GM23338 (cell line): ENCODE measurements around the gene CTRB1.

ENCODE experiments used
- CREB1 ChIP-seq: fragments of 250-450 bp; sonication (Bioruptor Pico); IDR thresholded peaks from 2 replicates; pipeline ENCODE4 v1.5.0; 2020; ENCODE audit warnings: low read depth, mild to moderate bottlenecking, moderate library complexity
- EZH2 ChIP-seq: fragments of 200-600 bp; sonication (generic); IDR thresholded peaks from one replicate; pipeline ENCODE4 v1.8.0; 2017; ENCODE audit warnings: antibody characterized with exemption, mild to moderate bottlenecking, low read depth; ENCODE audit not compliant: unreplicated experiment
- EZH2phosphoT487 ChIP-seq: fragments of 200-600 bp; sonication (generic); IDR thresholded peaks from one replicate; pipeline ENCODE4 v1.8.1; 2018; ENCODE audit warnings: antibody characterized with exemption; ENCODE audit not compliant: unreplicated experiment
- JUNB ChIP-seq: IDR thresholded peaks from one replicate; pipeline ENCODE4 v1.6.1; 2016; ENCODE audit warnings: antibody characterized with exemption; ENCODE audit not compliant: unreplicated experiment
- NANOG ChIP-seq: IDR thresholded peaks from 2 replicates; pipeline ENCODE4 v1.6.1; 2016; ENCODE audit warnings: antibody characterized with exemption, borderline replicate concordance
- POLR2AphosphoS5 ChIP-seq: IDR thresholded peaks from 2 replicates; pipeline ENCODE4 v1.6.1; 2016; ENCODE audit warnings: antibody characterized with exemption, low read depth
- STAT1 ChIP-seq: IDR thresholded peaks from one replicate; pipeline ENCODE4 v1.6.1; 2016; ENCODE audit warnings: antibody characterized with exemption; ENCODE audit not compliant: unreplicated experiment
- ZNF114 ChIP-seq: fragments of 250-450 bp; sonication (Bioruptor Pico); IDR thresholded peaks from 2 replicates; pipeline ENCODE4 v1.5.0; 2020; ENCODE audit warnings: mild to moderate bottlenecking, moderate library complexity
- ZNF331 ChIP-seq: fragments of 250-450 bp; sonication (Bioruptor Pico); IDR thresholded peaks from 2 replicates; pipeline ENCODE4 v1.5.0; 2020; ENCODE audit warnings: low read depth, mild to moderate bottlenecking, moderate library complexity
- TF ChIP-seq, protein P1 (sequence below), 2 experiments: fragments of 200-600 bp in 1 of 2; sonication (generic) in 1 of 2; conservative IDR thresholded peaks; 2 replicates each; pipeline versions ENCODE4 v1.5.1 to v1.6.1; 2016 to 2017; ENCODE audit warnings: antibody characterized with exemption in 2 of 2, low read depth in 2 of 2, mild to moderate bottlenecking in 2 of 2, moderate library complexity in 1 of 2
- TF ChIP-seq, protein P2 (sequence below): IDR thresholded peaks from one replicate; pipeline ENCODE4 v1.6.1; 2018; ENCODE audit warnings: antibody characterized with exemption; ENCODE audit not compliant: unreplicated experiment
- TF ChIP-seq, protein P3 (sequence below): fragments of 250-450 bp; sonication (Bioruptor Pico); IDR thresholded peaks from 2 replicates; pipeline ENCODE4 v1.5.0; 2020; ENCODE audit warnings: mild to moderate bottlenecking, moderate library complexity
- TF ChIP-seq, protein P4 (sequence below): IDR thresholded peaks from 2 replicates; pipeline ENCODE4 v1.6.1; 2016; ENCODE audit warnings: antibody characterized with exemption

DNA sequence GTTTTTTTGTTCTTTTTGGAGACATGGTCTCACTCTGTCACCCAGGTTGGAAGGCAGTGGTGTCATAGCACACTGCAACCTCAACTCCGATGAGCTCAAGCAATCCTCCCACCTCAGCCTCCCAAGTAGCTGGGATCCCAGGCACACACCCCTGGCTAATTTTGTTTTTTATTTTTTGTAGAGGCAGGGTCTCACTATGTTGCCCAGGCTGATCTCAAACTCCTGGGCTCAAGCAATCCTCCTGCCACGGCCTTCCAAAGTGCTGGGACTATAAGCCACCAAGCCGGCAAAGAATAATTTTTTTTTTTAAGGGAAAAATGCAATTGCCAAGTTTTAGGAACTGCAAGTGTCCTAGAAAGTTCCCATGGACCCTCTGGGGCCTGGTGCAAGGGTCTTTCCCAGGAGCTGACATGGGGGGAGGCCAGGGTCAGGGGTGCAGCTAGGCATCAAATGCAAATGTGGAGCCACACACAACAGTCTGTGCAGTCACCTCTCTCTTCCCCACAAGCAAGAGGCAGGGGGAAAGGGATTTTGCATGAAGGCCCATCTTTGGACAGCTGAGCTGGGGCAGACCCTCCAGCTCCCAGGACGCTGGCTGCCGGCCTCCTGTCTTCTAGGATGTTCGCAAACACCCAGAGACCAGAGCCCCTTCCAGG lies 52.8 kb downstream of the CTRB1 start:
- TF ChIP-seq, protein P1, sequence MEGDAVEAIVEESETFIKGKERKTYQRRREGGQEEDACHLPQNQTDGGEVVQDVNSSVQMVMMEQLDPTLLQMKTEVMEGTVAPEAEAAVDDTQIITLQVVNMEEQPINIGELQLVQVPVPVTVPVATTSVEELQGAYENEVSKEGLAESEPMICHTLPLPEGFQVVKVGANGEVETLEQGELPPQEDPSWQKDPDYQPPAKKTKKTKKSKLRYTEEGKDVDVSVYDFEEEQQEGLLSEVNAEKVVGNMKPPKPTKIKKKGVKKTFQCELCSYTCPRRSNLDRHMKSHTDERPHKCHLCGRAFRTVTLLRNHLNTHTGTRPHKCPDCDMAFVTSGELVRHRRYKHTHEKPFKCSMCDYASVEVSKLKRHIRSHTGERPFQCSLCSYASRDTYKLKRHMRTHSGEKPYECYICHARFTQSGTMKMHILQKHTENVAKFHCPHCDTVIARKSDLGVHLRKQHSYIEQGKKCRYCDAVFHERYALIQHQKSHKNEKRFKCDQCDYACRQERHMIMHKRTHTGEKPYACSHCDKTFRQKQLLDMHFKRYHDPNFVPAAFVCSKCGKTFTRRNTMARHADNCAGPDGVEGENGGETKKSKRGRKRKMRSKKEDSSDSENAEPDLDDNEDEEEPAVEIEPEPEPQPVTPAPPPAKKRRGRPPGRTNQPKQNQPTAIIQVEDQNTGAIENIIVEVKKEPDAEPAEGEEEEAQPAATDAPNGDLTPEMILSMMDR (conservative IDR thresholded peaks at IDR 0.05; ENCODE audit: low read depth in 2 of 2) = no peak
- no peak for TF ChIP-seq POLR2AphosphoS5
- TF ChIP-seq EZH2 = no peak
- no peak for TF ChIP-seq EZH2phosphoT487
- TF ChIP-seq, protein P2, sequence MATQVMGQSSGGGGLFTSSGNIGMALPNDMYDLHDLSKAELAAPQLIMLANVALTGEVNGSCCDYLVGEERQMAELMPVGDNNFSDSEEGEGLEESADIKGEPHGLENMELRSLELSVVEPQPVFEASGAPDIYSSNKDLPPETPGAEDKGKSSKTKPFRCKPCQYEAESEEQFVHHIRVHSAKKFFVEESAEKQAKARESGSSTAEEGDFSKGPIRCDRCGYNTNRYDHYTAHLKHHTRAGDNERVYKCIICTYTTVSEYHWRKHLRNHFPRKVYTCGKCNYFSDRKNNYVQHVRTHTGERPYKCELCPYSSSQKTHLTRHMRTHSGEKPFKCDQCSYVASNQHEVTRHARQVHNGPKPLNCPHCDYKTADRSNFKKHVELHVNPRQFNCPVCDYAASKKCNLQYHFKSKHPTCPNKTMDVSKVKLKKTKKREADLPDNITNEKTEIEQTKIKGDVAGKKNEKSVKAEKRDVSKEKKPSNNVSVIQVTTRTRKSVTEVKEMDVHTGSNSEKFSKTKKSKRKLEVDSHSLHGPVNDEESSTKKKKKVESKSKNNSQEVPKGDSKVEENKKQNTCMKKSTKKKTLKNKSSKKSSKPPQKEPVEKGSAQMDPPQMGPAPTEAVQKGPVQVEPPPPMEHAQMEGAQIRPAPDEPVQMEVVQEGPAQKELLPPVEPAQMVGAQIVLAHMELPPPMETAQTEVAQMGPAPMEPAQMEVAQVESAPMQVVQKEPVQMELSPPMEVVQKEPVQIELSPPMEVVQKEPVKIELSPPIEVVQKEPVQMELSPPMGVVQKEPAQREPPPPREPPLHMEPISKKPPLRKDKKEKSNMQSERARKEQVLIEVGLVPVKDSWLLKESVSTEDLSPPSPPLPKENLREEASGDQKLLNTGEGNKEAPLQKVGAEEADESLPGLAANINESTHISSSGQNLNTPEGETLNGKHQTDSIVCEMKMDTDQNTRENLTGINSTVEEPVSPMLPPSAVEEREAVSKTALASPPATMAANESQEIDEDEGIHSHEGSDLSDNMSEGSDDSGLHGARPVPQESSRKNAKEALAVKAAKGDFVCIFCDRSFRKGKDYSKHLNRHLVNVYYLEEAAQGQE = no peak
- TF ChIP-seq, protein P3, sequence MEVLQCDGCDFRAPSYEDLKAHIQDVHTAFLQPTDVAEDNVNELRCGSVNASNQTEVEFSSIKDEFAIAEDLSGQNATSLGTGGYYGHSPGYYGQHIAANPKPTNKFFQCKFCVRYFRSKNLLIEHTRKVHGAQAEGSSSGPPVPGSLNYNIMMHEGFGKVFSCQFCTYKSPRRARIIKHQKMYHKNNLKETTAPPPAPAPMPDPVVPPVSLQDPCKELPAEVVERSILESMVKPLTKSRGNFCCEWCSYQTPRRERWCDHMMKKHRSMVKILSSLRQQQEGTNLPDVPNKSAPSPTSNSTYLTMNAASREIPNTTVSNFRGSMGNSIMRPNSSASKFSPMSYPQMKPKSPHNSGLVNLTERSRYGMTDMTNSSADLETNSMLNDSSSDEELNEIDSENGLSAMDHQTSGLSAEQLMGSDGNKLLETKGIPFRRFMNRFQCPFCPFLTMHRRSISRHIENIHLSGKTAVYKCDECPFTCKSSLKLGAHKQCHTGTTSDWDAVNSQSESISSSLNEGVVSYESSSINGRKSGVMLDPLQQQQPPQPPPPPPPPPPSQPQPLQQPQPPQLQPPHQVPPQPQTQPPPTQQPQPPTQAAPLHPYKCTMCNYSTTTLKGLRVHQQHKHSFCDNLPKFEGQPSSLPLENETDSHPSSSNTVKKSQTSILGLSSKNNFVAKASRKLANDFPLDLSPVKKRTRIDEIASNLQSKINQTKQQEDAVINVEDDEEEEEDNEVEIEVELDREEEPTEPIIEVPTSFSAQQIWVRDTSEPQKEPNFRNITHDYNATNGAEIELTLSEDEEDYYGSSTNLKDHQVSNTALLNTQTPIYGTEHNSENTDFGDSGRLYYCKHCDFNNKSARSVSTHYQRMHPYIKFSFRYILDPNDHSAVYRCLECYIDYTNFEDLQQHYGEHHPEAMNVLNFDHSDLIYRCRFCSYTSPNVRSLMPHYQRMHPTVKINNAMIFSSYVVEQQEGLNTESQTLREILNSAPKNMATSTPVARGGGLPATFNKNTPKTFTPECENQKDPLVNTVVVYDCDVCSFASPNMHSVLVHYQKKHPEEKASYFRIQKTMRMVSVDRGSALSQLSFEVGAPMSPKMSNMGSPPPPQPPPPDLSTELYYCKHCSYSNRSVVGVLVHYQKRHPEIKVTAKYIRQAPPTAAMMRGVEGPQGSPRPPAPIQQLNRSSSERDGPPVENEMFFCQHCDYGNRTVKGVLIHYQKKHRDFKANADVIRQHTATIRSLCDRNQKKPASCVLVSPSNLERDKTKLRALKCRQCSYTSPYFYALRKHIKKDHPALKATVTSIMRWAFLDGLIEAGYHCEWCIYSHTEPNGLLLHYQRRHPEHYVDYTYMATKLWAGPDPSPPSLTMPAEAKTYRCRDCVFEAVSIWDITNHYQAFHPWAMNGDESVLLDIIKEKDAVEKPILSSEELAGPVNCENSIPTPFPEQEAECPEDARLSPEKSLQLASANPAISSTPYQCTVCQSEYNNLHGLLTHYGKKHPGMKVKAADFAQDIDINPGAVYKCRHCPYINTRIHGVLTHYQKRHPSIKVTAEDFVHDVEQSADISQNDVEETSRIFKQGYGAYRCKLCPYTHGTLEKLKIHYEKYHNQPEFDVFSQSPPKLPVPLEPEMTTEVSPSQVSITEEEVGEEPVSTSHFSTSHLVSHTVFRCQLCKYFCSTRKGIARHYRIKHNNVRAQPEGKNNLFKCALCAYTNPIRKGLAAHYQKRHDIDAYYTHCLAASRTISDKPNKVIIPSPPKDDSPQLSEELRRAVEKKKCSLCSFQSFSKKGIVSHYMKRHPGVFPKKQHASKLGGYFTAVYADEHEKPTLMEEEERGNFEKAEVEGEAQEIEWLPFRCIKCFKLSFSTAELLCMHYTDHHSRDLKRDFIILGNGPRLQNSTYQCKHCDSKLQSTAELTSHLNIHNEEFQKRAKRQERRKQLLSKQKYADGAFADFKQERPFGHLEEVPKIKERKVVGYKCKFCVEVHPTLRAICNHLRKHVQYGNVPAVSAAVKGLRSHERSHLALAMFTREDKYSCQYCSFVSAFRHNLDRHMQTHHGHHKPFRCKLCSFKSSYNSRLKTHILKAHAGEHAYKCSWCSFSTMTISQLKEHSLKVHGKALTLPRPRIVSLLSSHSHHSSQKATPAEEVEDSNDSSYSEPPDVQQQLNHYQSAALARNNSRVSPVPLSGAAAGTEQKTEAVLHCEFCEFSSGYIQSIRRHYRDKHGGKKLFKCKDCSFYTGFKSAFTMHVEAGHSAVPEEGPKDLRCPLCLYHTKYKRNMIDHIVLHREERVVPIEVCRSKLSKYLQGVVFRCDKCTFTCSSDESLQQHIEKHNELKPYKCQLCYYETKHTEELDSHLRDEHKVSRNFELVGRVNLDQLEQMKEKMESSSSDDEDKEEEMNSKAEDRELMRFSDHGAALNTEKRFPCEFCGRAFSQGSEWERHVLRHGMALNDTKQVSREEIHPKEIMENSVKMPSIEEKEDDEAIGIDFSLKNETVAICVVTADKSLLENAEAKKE (CRISPR knock-in tag) = no peak
- no peak for TF ChIP-seq ZNF114 (CRISPR knock-in tag)
- TF ChIP-seq STAT1 = no peak
- no peak for TF ChIP-seq CREB1
- TF ChIP-seq JUNB = no peak
- no peak for TF ChIP-seq NANOG
- TF ChIP-seq, protein P4, sequence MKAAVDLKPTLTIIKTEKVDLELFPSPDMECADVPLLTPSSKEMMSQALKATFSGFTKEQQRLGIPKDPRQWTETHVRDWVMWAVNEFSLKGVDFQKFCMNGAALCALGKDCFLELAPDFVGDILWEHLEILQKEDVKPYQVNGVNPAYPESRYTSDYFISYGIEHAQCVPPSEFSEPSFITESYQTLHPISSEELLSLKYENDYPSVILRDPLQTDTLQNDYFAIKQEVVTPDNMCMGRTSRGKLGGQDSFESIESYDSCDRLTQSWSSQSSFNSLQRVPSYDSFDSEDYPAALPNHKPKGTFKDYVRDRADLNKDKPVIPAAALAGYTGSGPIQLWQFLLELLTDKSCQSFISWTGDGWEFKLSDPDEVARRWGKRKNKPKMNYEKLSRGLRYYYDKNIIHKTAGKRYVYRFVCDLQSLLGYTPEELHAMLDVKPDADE = no peak
- no peak for TF ChIP-seq ZNF331 (CRISPR knock-in tag)
